GM12865 (cell line): ENCODE results near the gene DNAH14.

Experiments used
- DNase-seq: peaks from one replicate; pipeline ENCODE4 v3.0.0; 2010; ENCODE audit warnings: low read depth
- H3K4me3 ChIP-seq: 2 replicates; pipeline ENCODE4 v1.5.1; 2011; ENCODE audit warnings: mild to moderate bottlenecking, low read depth, low read length, control low read depth
- CTCF ChIP-seq: IDR thresholded peaks from 2 replicates; pipeline ENCODE4 v1.5.1; 2011; ENCODE audit warnings: low read length, control low read depth, low read depth, inconsistent platforms; ENCODE audit not compliant: insufficient read depth; ENCODE audit errors: missing control alignments

DNAH14 gene

GRCh38 chr1:225253784-225254183 is 324.3 kb downstream of the DNAH14 start:
- no peak for DNase-seq
- H3K4me3 ChIP-seq: no peak overlapping the region
- TF ChIP-seq CTCF: no peak

DNA sequence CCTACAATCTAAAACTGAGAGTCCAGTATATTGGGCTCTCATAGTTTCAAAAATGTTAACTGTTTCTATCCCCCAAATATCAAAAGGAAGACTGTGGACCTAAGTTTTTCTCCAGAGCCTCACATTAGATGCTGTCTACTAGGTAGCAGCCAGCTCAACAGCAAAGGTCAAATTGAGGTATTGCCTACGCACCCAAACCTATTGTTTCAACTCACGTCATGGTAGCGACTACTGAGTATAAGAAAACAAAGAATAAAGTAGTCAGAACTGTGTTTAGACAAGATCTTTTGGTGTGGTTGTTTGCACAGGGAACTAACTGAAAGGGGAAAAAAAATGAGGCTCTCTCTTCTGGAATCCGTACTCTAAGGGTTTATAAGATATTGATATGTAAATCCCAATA is 325.2 kb downstream of the DNAH14 start:
- H3K4me3 ChIP-seq: no peak overlapping the region
- no peak for TF ChIP-seq CTCF
- DNase-seq: no peak

DNA sequence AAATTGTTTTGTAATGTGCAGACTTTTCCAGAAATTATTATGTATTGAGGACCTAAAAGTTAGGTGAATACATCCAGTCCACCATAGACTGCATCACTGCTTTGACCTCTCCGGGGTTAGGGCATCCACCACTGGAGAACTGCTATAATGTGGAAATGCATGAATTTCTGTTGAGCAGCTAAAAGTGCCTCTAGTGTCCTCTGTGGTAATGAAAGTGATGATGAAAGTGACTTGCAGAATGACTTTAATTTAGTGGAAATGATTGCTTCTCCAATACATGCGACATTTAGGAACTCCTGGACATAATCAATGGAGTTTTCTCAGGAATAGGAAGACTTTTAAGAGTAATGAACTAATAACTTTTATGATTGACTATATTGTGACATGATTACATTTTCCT is 327.6 kb downstream of the DNAH14 start:
- TF ChIP-seq CTCF: no peak
- no peak for DNase-seq
- no peak overlapping the region for H3K4me3 ChIP-seq

GRCh38 chr1:225258811-225259210 is 329.3 kb downstream of the DNAH14 start:
- H3K4me3 ChIP-seq: no peak overlapping the region
- DNase-seq: no peak
- no peak for TF ChIP-seq CTCF

GRCh38 chr1:225259542-225259941 is 330.1 kb downstream of the DNAH14 start:
- no peak for TF ChIP-seq CTCF
- H3K4me3 ChIP-seq: no peak overlapping the region
- DNase-seq: no peak

GRCh38 chr1:225260319-225260718 is 330.8 kb downstream of the DNAH14 start:
- no peak for TF ChIP-seq CTCF
- H3K4me3 ChIP-seq: no peak overlapping the region
- DNase-seq: no peak

- TF ChIP-seq CTCF: no peak
- DNase-seq: no peak
- no peak overlapping the region for H3K4me3 ChIP-seq
Measured at GRCh38 chr1:225277445-225277844, 348.0 kb downstream of the DNAH14 start.
